HG03135 (cell line): ENCODE data around the gene TXNDC8.
A peak's percentile ranks its signal among the peaks of the same experiment; 100 is the strongest.
"Not testable (repeated sequence)": the region's sequence is repeated elsewhere in the genome, so short reads cannot be mapped to it uniquely, and the experiment has no call there.

Source experiments
- ATAC-seq: cut with Tn5 transposase; IDR thresholded peaks from one replicate; pipeline ENCODE4 v1.9.1; 2021; ENCODE audit warnings: mild to moderate bottlenecking, moderate library complexity; ENCODE audit not compliant: unreplicated experiment

Gene TXNDC8

GRCh38 chr9:110337727-110338126 is at the start of gene TXNDC8:
TXNDC8 (minus strand) TSS chr9:110337863.
- no peak for ATAC-seq

GRCh38 chr9:110383491-110383890 is 45.8 kb upstream of the TXNDC8 start:
- no peak for ATAC-seq

- no peak for ATAC-seq
Measured at GRCh38 chr9:110382731-110383130, 45.1 kb upstream of the TXNDC8 start.

GRCh38 chr9:110371411-110372007 is 33.8 kb upstream of the TXNDC8 start:
- ATAC-seq, result no peak

GRCh38 chr9:110370315-110370714 is 32.7 kb upstream of the TXNDC8 start:
- no peak for ATAC-seq

- no peak for ATAC-seq
Measured at GRCh38 chr9:110364451-110364850, 26.8 kb upstream of the TXNDC8 start.

GRCh38 chr9:110358992-110359391 is 21.3 kb upstream of the TXNDC8 start:
- ATAC-seq, result not testable (repeated sequence)

- ATAC-seq, result no peak
Measured at GRCh38 chr9:110357505-110357904, 19.8 kb upstream of the TXNDC8 start.

- no peak for ATAC-seq
Measured at GRCh38 chr9:110356639-110357395, 19.2 kb upstream of the TXNDC8 start.

GRCh38 chr9:110355911-110356310 is 18.2 kb upstream of the TXNDC8 start:
- no peak for ATAC-seq

GRCh38 chr9:110351009-110351467 is 13.4 kb upstream of the TXNDC8 start:
- ATAC-seq, result no peak

GRCh38 chr9:110346325-110346724 is 8.7 kb upstream of the TXNDC8 start:
- ATAC-seq, result no peak

- ATAC-seq, result no peak
Measured at GRCh38 chr9:110344821-110345220, 7.2 kb upstream of the TXNDC8 start.

- no peak for ATAC-seq
Measured at GRCh38 chr9:110343551-110343950, 5.9 kb upstream of the TXNDC8 start.

- no peak for ATAC-seq
Measured at GRCh38 chr9:110340306-110340705, 2.6 kb upstream of the TXNDC8 start.

GRCh38 chr9:110338143-110338542 is 480 bp upstream of the TXNDC8 start:
- ATAC-seq, result no peak

GRCh38 chr9:110336363-110336762 is 1.3 kb downstream of the TXNDC8 start:
- no peak for ATAC-seq

- no peak for ATAC-seq
Measured at GRCh38 chr9:110334871-110335270, 2.8 kb downstream of the TXNDC8 start.

- peak; percentile 72 for ATAC-seq
Measured at GRCh38 chr9:110334183-110334582, 3.5 kb downstream of the TXNDC8 start.

- no peak for ATAC-seq
Measured at GRCh38 chr9:110332766-110333165, 4.9 kb downstream of the TXNDC8 start.

GRCh38 chr9:110330484-110331105 is 7.1 kb downstream of the TXNDC8 start:
- no peak for ATAC-seq

- ATAC-seq, result no peak
Measured at GRCh38 chr9:110329639-110330230, 7.9 kb downstream of the TXNDC8 start.
